Heart left ventricle (tissue), 16 donors: ENCODE data around the gene NNAT. TPM values are rescaled to one million over a fixed set of nuclear protein-coding genes. Genes with fewer than 3 reads are reported as not detected.

Source experiments
- ATAC-seq, 4 donors: fragments of 200-7000 bp; cut with Tn5 transposase; one replicate each; pipeline ENCODE4 v1.9.1; 2020 to 2022; ENCODE audit warnings: moderate library complexity in 4 of 4, mild to moderate bottlenecking in 3 of 4, moderate number of reproducible peaks in 1 of 4
- DNase-seq, 5 donors: peaks; one replicate each; pipeline ENCODE4 v3.0.0-alpha.2; 2020
- H3K27ac ChIP-seq, 12 donors: fragments of 200-600 bp; sonication (generic) in 4 of 12; one replicate each; pipeline versions ENCODE4 v1.5.0 to v1.8.0; 2016 to 2022; ENCODE audit warnings: mild to moderate bottlenecking in 2 of 12
- H3K27me3 ChIP-seq, 9 donors: fragments of 200-600 bp; sonication (generic) in 2 of 9; one replicate each; pipeline versions ENCODE4 v1.5.1 to v1.8.0; 2016 to 2022; ENCODE audit warnings: mild to moderate bottlenecking in 3 of 9
- H3K36me3 ChIP-seq, 9 donors: fragments of 200-600 bp; sonication (generic) in 2 of 9; one replicate each; pipeline versions ENCODE4 v1.5.0 to v1.8.0; 2018 to 2022; ENCODE audit warnings: mild to moderate bottlenecking in 2 of 9
- H3K4me1 ChIP-seq, 12 donors: fragments of 200-600 bp; sonication (generic) in 4 of 12; one replicate each; pipeline versions ENCODE4 v1.5.0 to v1.8.0; 2016 to 2022; ENCODE audit warnings: mild to moderate bottlenecking in 3 of 12
- H3K4me3 ChIP-seq, 12 donors: fragments of 200-600 bp; sonication (generic) in 4 of 12; one replicate each; pipeline versions ENCODE4 v1.5.0 to v1.8.0; 2017 to 2022; ENCODE audit warnings: mild to moderate bottlenecking in 9 of 12, moderate library complexity in 4 of 12
- H3K9me3 ChIP-seq, 12 donors: fragments of 200-600 bp; sonication (generic) in 4 of 12; one replicate each; pipeline versions ENCODE4 v1.5.0 to v1.8.0; 2016 to 2022; ENCODE audit warnings: mild to moderate bottlenecking in 1 of 12
- CTCF ChIP-seq, 12 donors: fragments of 200-600 bp; sonication (generic) in 4 of 12; IDR thresholded peaks; one replicate each; pipeline versions ENCODE4 v1.5.0 to v1.8.0; 2018 to 2022; ENCODE audit warnings: antibody characterized with exemption in 12 of 12, mild to moderate bottlenecking in 5 of 12
- POLR2A ChIP-seq, 2 donors: fragments of 450-650 bp; IDR thresholded peaks; one replicate each; pipeline ENCODE4 v1.6.1; 2017; ENCODE audit warnings: antibody characterized with exemption in 2 of 2, mild to moderate bottlenecking in 2 of 2, moderate library complexity in 2 of 2
- WGBS, 4 donors: extraction: QIAGEN DNeasy Blood & Tissue Kit in 2 of 4; methylation state at CpG; one replicate each; pipeline versions ENCODE4 v1.1.5 to v1.1.7; 2013 to 2018; 5-methylcytosine and 5-hydroxymethylcytosine counted together
- intact Hi-C, 10 donors: fragments of 100-400 bp; cut with DNase I; formaldehyde crosslinking; loops; one replicate each; pipeline versions ENCODE4 v1.11.1 to v1.14.2; 2022
- polyA plus RNA-seq, 2 donors: library from polyadenylated mRNA; stranded (reverse); fragments of 200-250 nt; gene quantifications; one replicate each; pipeline ENCODE4 v1.2.3, GENCODE V29; 2013
- total RNA-seq, 9 donors: library from RNA; depleted of rRNA in 2 of 9; stranded (reverse); fragments of >200 nt in 2 of 9; fragmentation: NEBNext Ultra II Directional in 3 of 9; extraction: Animal tissue kit (Norgen Biotek cat#: 25700) in 3 of 9; gene quantifications; one replicate each; pipeline versions ENCODE4 v1.1.0 to v1.2.4, GENCODE V29; 2016 to 2023
- donor health status: ischemic (EF 13 %, LVEDD 7.1; RV severe dilation, severe dysfunction).
- donor health status: healthy with polysubstance abuse.
- donor health status: DM: no; HTN: yes; CAD: no.
- donor health status: DM: no; HTN: no; CAD: no.
- donor health status: ischemic (EF 25% LVEDD 6.9; RV normal size, moderate dysfunction).
- donor health status: ischemic (EF 25% LVEDD 5.7; RV mildly dilated, moderate dysfunction).
- donor health status: healthy.
- donor health status: DM: yes; HTN: yes; CAD: no.
- donor health status: ischemic (EF 35%, LVEDD 5.7; RV mildly dilated, moderate dysfunction).
- donor health status: nonischemic (EF 11% LVEDD 7.7; RV severe dilation, severe dysfunction).
- donor health status: DM: yes; HTN: yes; CAD: no.
- donor health status: PGD.
- donor health status: ischemic (EF 29% LVEDD 5.4; RV normal size, mild dysfunction).
- donor health status: nonischemic (EF 23%, LVEDD 6.1; RV moderate dilation, normal function).

The NNAT gene
- total and polyA plus RNA-seq, 11 donors, result 0.23 to 4.6 (median 0.57) TPM; not detected in 5

- ATAC-seq (no peak), DNase-seq (no peak)
- no peak for TF ChIP-seq CTCF (IDR thresholded peaks at IDR 0.05)
- no peak for TF ChIP-seq POLR2A (IDR thresholded peaks at IDR 0.05)
- Histone ChIP-seq H3K4me3 (no peak overlapping the region), H3K9me3 (no peaks in the 10 kb centered on the region), H3K27ac (no peak overlapping the region), H3K36me3 (no peaks in the 10 kb centered on the region), H3K27me3 (peaks cover 0 to 12% (median 0%) of the 10 kb centered on the region in 9 donors), H3K4me1 (no peaks in the 10 kb centered on the region)
- intact Hi-C loops, result no loop called here
- 81 to 87% (median 86%) methylated on average over 6 of the region's 6 CpGs for WGBS, 4 donors
Measured at GRCh38 chr20:37556538-37556937, 35.5 kb downstream of the NNAT start.

GRCh38 chr20:37558306-37558705, 37.3 kb downstream of the NNAT start:
- Histone ChIP-seq H3K9me3 (no peaks in the 10 kb centered on the region), H3K27ac (no peak overlapping the region), H3K36me3 (no peaks in the 10 kb centered on the region), H3K27me3 (peaks cover 0 to 24% (median 10%) of the 10 kb centered on the region in 9 donors), H3K4me3 (no peak overlapping the region), H3K4me1 (no peaks in the 10 kb centered on the region)
- TF ChIP-seq CTCF (IDR thresholded peaks at IDR 0.05) (no peak), POLR2A (IDR thresholded peaks at IDR 0.05) (no peak)
- DNase-seq (no peak), ATAC-seq (no peak)
- WGBS, 4 donors, result 80 to 89% (median 87%) methylated on average over 4 of the region's 4 CpGs
- intact Hi-C loops, result no loop called here

- intact Hi-C loops, result no loop called here
- Histone ChIP-seq H3K9me3 (no peaks in the 10 kb centered on the region), H3K4me1 (no peaks in the 10 kb centered on the region), H3K4me3 (no peak overlapping the region), H3K27me3 (peaks cover 0 to 29% (median 14%) of the 10 kb centered on the region in 9 donors), H3K36me3 (no peaks in the 10 kb centered on the region), H3K27ac (no peak overlapping the region)
- DNase-seq, result no peak
- WGBS, 4 donors, result 69 to 74% (median 72%) methylated on average over 4 of the region's 4 CpGs
- TF ChIP-seq CTCF (IDR thresholded peaks at IDR 0.05) (no peak), POLR2A (IDR thresholded peaks at IDR 0.05) (no peak)
- ATAC-seq, result no peak
Measured at GRCh38 chr20:37558779-37559178, 37.7 kb downstream of the NNAT start.

- ATAC-seq (no peak), DNase-seq (no peak)
- 84 to 89% (median 85%) methylated on average over 11 of the region's 11 CpGs for WGBS, 4 donors
- TF ChIP-seq CTCF (IDR thresholded peaks at IDR 0.05) (no peak), POLR2A (IDR thresholded peaks at IDR 0.05) (no peak)
- Histone ChIP-seq H3K36me3 (no peaks in the 10 kb centered on the region), H3K27ac (no peak overlapping the region), H3K9me3 (no peaks in the 10 kb centered on the region), H3K4me1 (peaks cover 0 to 5% (median 1%) of the 10 kb centered on the region in 12 donors), H3K4me3 (no peak overlapping the region), H3K27me3 (peaks cover 3 to 36% (median 17%) of the 10 kb centered on the region in 9 donors)
- intact Hi-C loops, result loop anchor here (5.0 to 10.0 kb wide), 10 partner anchors 433 to 848 kb away; partner anchors contain the start of genes RPRD1B (in 1 of the 10) and TTI1 (in 1 of the 10)
Measured at GRCh38 chr20:37559312-37560027, 38.4 kb downstream of the NNAT start.
